Activated gamma-delta T cell treated with anti-CD3 and anti-CD28 coated beads, Interleukin-2, amount 50 U/mL, for 16 hours (primary cell): ENCODE data around the gene CENPU.
"Not testable (repeated sequence)": the region's sequence is repeated elsewhere in the genome, so short reads cannot be mapped to it uniquely, and the experiment has no call there.

Source experiments
- DNase-seq: peaks from one replicate; pipeline ENCODE4 v3.0.0-alpha.2; 2020; ENCODE audit warnings: low read depth

The CENPU gene, protein sequence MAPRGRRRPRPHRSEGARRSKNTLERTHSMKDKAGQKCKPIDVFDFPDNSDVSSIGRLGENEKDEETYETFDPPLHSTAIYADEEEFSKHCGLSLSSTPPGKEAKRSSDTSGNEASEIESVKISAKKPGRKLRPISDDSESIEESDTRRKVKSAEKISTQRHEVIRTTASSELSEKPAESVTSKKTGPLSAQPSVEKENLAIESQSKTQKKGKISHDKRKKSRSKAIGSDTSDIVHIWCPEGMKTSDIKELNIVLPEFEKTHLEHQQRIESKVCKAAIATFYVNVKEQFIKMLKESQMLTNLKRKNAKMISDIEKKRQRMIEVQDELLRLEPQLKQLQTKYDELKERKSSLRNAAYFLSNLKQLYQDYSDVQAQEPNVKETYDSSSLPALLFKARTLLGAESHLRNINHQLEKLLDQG

DNA sequence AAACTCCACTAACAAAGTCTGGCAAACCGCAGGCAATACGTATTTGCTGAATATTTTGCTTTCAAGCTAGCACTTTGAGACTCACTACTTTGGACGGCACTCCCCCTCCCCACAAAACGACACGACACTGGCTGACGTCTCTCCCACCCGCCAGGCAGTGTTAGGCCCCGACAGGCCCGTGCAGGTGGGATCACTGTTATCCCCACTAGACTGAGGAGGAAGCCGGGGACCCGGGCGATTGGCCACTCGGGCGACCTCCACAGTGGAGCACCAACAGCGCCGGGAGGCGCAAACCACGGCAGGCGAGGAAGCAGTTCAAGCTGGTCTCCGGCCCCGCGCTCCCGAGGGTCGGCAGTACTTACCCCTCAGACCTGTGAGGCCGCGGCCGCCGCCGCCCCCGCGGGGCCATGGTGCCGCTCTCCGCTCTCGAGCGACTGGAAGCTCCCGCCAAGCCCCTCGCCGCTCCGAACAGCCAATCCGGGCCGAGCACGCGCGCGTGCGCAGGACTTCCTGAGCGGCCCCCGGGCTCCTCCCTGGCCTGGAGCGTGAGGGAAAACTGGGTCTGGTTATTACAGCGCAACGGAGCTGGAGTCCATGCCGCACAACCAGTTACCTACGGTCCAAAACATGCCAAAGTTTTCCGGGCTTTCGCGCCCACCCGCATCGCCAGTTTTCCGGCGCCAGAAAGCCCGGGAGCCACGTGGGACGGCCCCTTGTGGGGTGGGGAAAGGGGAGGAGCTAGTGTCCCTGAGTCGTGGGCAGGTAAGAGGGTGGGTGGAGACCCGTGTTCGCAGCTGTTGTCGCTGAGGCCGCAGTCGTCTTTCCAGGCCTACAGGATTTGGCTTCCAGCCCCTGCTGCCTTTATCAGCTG, at the start of gene CENPU:
Gene CENPU (minus strand): TSS at position 443 of the 871 bp plus-strand sequence. CDS start 34 bp downstream, at position 409.
- peak; percentile 95 for DNase-seq

- no peak for DNase-seq
These were observed 49.0 kb upstream of the CENPU start for GRCh38 chr4:184782731-184783373.

GRCh38 chr4:184779160-184779559, 45.3 kb upstream of the CENPU start:
- not testable (repeated sequence) for DNase-seq

- no peak for DNase-seq
These were observed 44.4 kb upstream of the CENPU start for GRCh38 chr4:184778325-184778724.

DNA sequence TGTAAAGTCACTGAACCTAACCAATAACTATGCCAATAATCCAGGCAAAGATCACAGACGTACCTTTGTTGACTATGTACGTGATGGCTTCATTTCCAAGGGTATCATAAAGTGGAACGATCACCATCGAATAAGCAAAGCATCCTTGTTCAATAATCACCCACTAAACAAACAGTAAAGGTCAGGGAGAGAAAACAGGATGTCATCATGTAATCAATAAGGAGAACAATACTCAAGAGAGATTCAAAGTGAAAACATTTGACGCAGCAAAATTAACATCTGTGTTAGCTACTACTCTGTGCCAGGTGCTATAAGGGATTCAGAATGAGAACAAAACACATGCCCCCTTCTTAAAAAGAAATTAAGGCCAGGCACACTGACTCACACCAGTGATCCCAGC, 42.9 kb upstream of the CENPU start:
- no peak for DNase-seq

GRCh38 chr4:184775854-184776555, 42.1 kb upstream of the CENPU start:
- DNase-seq = no peak

DNA sequence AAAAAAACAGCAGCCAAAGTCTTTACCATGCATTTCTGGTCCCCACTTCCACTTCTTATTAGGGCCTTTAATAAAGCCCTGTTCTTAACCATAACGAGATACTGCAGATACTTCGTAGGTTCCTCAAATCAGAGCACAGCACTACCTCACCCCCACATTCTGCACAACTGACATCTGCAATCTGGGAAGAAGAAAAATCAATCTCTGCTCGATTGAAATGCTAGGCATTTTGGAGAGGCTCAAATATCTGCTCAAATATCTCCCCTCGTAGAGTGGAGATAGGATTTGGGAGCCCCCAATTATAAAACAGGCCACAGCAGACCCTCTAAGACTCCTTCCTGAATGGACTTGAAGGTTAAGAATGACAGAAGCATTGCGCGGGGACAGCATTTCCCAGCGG, 40.3 kb upstream of the CENPU start:
- DNase-seq = no peak

GRCh38 chr4:184771416-184771815, 37.5 kb upstream of the CENPU start:
- no peak for DNase-seq

GRCh38 chr4:184769141-184769765, 35.4 kb upstream of the CENPU start:
- DNase-seq = no peak

DNA sequence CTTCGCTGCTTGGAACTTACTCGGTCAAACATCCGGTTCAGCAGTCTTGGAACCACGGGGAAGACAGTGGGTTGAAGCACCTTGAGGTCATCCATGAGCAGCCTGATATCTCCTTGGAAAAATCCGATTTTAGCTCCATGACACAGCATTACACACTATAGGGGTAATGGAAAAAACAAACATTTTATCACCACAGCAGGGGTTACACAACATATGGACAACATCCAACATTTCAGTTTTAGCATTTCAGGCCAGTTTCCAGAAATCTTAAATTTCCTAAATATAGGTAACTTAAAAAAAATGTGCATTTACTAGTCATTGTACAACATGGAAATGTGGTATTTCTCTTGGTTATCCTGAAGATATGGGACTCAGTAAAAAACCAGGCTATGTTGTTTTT, 34.4 kb upstream of the CENPU start:
- DNase-seq = no peak

GRCh38 chr4:184766446-184766845, 32.5 kb upstream of the CENPU start:
- DNase-seq = no peak

- no peak for DNase-seq
These were observed 31.8 kb upstream of the CENPU start for GRCh38 chr4:184765473-184766340.

- DNase-seq = no peak
These were observed 30.7 kb upstream of the CENPU start for GRCh38 chr4:184764601-184765000.

DNA sequence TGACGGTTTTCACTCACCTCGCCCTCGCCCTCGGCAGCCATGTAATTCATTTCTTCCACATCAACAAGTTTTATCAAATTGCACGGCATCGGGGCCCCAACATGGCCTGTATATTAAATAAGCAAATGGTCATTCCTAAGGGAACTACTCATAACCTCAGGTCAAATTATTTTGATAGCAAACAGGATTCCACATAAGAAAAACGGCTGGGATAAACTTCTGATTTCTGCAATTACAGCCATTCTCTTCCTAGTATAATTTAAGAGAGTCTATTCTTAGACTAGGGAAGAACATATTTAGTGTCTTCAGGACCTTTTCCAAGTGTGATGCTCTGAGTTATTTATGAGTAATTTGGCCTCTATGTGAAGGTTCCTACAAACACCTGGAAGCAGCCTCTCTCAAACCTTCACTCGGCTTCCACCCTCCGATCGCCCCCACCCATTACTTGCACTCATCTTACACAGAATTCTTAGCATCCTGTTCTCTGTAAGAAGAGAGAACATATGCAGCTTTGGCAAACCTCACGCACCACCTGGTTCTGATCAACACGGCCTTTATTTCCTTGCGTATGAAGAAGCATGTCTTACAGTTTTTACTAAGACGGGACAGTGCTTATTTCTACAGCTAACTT, 29.4 kb upstream of the CENPU start:
- DNase-seq = no peak

- peak; percentile 7 for DNase-seq
These were observed 28.2 kb upstream of the CENPU start for GRCh38 chr4:184762100-184762499.

- no peak for DNase-seq
These were observed 26.8 kb upstream of the CENPU start for GRCh38 chr4:184760681-184761080.

- no peak for DNase-seq
These were observed 23.9 kb upstream of the CENPU start for GRCh38 chr4:184757810-184758209.

GRCh38 chr4:184756399-184756798, 22.5 kb upstream of the CENPU start:
- DNase-seq = no peak

DNA sequence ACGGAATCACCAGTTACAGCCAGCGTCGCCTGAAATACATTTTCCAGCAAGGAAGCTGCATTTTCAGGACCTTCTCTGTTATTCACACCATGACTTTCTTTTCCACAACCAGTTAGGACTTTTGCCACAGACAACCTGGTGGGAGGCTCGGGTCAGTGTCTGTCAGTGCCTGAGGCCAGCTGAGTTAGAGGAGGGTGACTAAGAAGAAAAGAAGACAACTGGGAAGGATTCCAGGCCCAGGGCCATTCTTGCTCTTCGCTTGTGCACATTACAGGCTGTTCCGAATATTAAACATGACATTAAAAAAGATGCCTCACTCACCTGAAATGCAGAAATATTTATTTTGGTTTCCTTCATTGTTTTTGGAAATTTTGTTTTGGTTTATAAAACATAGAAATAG, 21.4 kb upstream of the CENPU start:
- DNase-seq = no peak
